K562 (cell line): Measurements from ENCODE around the gene MARCHF9. TPM values are rescaled to one million over a fixed set of nuclear protein-coding genes. Genes with fewer than 3 reads are reported as not detected.

Source experiments
- CREM ChIP-seq: IDR thresholded peaks from 2 replicates; pipeline ENCODE4 v1.6.1; 2014; ENCODE audit warnings: antibody characterized with exemption, low read depth
- CSDE1 ChIP-seq, 2 experiments: fragments of 450-650 bp; IDR thresholded peaks; 2 replicates each; pipeline ENCODE4 v1.6.1; 2016; ENCODE audit warnings: mild to moderate bottlenecking in 1 of 2
- E2F8 ChIP-seq: fragments of 450-650 bp; IDR thresholded peaks from 2 replicates; pipeline ENCODE4 v1.7.1; 2018; ENCODE audit warnings: mild to moderate bottlenecking, low read depth; ENCODE audit not compliant: partially characterized antibody
- ELF1 ChIP-seq: fragments of 200-800 bp; sonication (Bioruptor generic); IDR thresholded peaks from 2 replicates; pipeline ENCODE4 v1.6.1; 2016; ENCODE audit warnings: missing genetic modification characterization, missing compliant biosample characterization
- ELF2 ChIP-seq: fragments of 250-450 bp; sonication (Bioruptor Pico); IDR thresholded peaks from 2 replicates; pipeline ENCODE4 v1.5.0; 2021; ENCODE audit warnings: mild to moderate bottlenecking
- FOXM1 ChIP-seq, 2 experiments: fragments of 450-650 bp in 1 of 2; sonication (generic) in 1 of 2; formaldehyde crosslinking in 1 of 2; IDR thresholded peaks; 2 replicates each; pipeline versions ENCODE4 v1.6.1 to v1.9.0; 2017 to 2022; ENCODE audit warnings: low read depth in 2 of 2, mild to moderate bottlenecking in 2 of 2, missing genetic modification reagents in 1 of 2, moderate library complexity in 1 of 2
- GABPA ChIP-seq: fragments of 200-800 bp; sonication (Bioruptor generic); conservative IDR thresholded peaks from 2 replicates; pipeline ENCODE4 v1.6.1; 2016; ENCODE audit warnings: low read depth, missing genetic modification characterization, missing compliant biosample characterization
- KLF10 ChIP-seq: fragments of 250-450 bp; sonication (Bioruptor Pico); IDR thresholded peaks from 2 replicates; pipeline ENCODE4 v1.6.1; 2021; ENCODE audit warnings: matching md5 sums
- MAZ ChIP-seq, 2 experiments: fragments of 450-650 bp in 1 of 2; sonication (generic) in 1 of 2; formaldehyde crosslinking; IDR thresholded peaks in 1 of 2; conservative IDR thresholded peaks in 1 of 2; 2 replicates each; pipeline versions ENCODE4 v1.4.0 to v1.5.0; 2020; ENCODE audit warnings: mild to moderate bottlenecking in 1 of 2, missing genetic modification reagents in 1 of 2
- MEF2A ChIP-seq: IDR thresholded peaks from 2 replicates; pipeline ENCODE4 v1.6.1; 2011; ENCODE audit warnings: low read depth, mild to moderate bottlenecking, low read length, moderate library complexity; ENCODE audit not compliant: control insufficient read depth
- MEIS2 ChIP-seq: fragments of 450-650 bp; IDR thresholded peaks from 2 replicates; pipeline ENCODE4 v1.6.1; 2014; ENCODE audit warnings: mild to moderate bottlenecking; ENCODE audit not compliant: partially characterized antibody
- MYNN ChIP-seq, 2 experiments: sonication (generic); formaldehyde crosslinking in 1 of 2; IDR thresholded peaks; 2 replicates each; pipeline versions ENCODE4 v1.5.0 to v1.6.1; 2016 to 2020; ENCODE audit warnings: antibody characterized with exemption in 1 of 2, missing genetic modification reagents in 1 of 2
- NBN ChIP-seq: fragments of 450-650 bp; IDR thresholded peaks from 2 replicates; pipeline ENCODE4 v1.6.1; 2016; ENCODE audit warnings: low read depth, mild to moderate bottlenecking
- NFRKB ChIP-seq: fragments of 450-650 bp; IDR thresholded peaks from 2 replicates; pipeline ENCODE4 v1.6.1; 2016; ENCODE audit warnings: low read depth
- PHB ChIP-seq: fragments of 250-450 bp; sonication (Bioruptor Pico); IDR thresholded peaks from 2 replicates; pipeline ENCODE4 v1.5.0; 2021
- PHF8 ChIP-seq: fragments of 200-600 bp; sonication (generic); IDR thresholded peaks from 2 replicates; pipeline ENCODE4 v1.6.1; 2012; ENCODE audit warnings: mixed run types, mild to moderate bottlenecking, inconsistent platforms, low read length, moderate library complexity, borderline replicate concordance
- POLR2A ChIP-seq: fragments of 450-650 bp; conservative IDR thresholded peaks from 2 replicates; pipeline ENCODE4 v1.6.1; 2016
- RFX7 ChIP-seq: fragments of 250-450 bp; sonication (Bioruptor Pico); IDR thresholded peaks from 2 replicates; pipeline ENCODE4 v1.5.1; 2021; ENCODE audit warnings: mild to moderate bottlenecking
- SAFB ChIP-seq: fragments of 200-400 bp; formaldehyde crosslinking; IDR thresholded peaks from 2 replicates; pipeline ENCODE4 v1.6.1; 2017; ENCODE audit warnings: low read depth, low read length, borderline replicate concordance
- SIN3A ChIP-seq, 2 experiments: fragments of 150-350 bp in 1 of 2; IDR thresholded peaks; 2 replicates each; pipeline ENCODE4 v1.6.1; 2011 to 2016; ENCODE audit warnings: borderline replicate concordance in 2 of 2, low read depth in 2 of 2, low read length in 2 of 2, mild to moderate bottlenecking in 2 of 2, moderate library complexity in 2 of 2; ENCODE audit not compliant: control insufficient read depth in 1 of 2
- SMARCA4 ChIP-seq: fragments of 450-650 bp; IDR thresholded peaks from 2 replicates; pipeline ENCODE4 v1.6.1; 2016
- SP1 ChIP-seq: sonication (generic); formaldehyde crosslinking; IDR thresholded peaks from 2 replicates; pipeline ENCODE4 v1.8.1; 2022; ENCODE audit warnings: mild to moderate bottlenecking, missing genetic modification reagents
- SUPT5H ChIP-seq: fragments of 450-650 bp; IDR thresholded peaks from 2 replicates; pipeline ENCODE4 v1.6.1; 2016
- TBP ChIP-seq: optimal IDR thresholded peaks from 2 replicates; pipeline ENCODE3; 2011; ENCODE audit warnings: low read depth, low read length, improper control_type of control experiment
- TCF3 ChIP-seq: sonication (generic); formaldehyde crosslinking; IDR thresholded peaks from 2 replicates; pipeline ENCODE4 v1.4.0; 2020; ENCODE audit warnings: mild to moderate bottlenecking, missing genetic modification reagents
- TEAD1 ChIP-seq, 2 experiments: fragments of 450-650 bp in 1 of 2; sonication (generic) in 1 of 2; formaldehyde crosslinking; IDR thresholded peaks; 2 replicates each; pipeline versions ENCODE4 v1.4.0 to v1.8.0; 2020 to 2022; ENCODE audit warnings: mild to moderate bottlenecking in 2 of 2, missing genetic modification reagents in 1 of 2
- ZNF707 ChIP-seq: fragments of 250-450 bp; sonication (Bioruptor Pico); conservative IDR thresholded peaks from 2 replicates; pipeline ENCODE4 v1.8.0; 2022; ENCODE audit warnings: inconsistent platforms, mild to moderate bottlenecking, moderate library complexity
- polyA plus RNA-seq, 8 experiments: library from polyadenylated mRNA; depleted of rRNA in 4 of 8; stranded (reverse) in 5 of 8; unstranded in 3 of 8; fragments of >200 nt; fragmentation: Nextera tagmentation in 2 of 8; fragmentation: Illumina TruSeq in 1 of 8; extraction: Ambion mirVana in 2 of 8; extraction: Trizol in 1 of 8; gene quantifications; 2 replicates each; pipeline versions ENCODE4 v1.2.1 to v1.2.3, GENCODE V29; 2011 to 2014; ENCODE audit warnings: inconsistent platforms in 1 of 8, missing spikeins in 1 of 8
- total RNA-seq, 7 experiments: library from RNA; depleted of rRNA in 6 of 7; stranded (reverse); fragments of >200 nt in 6 of 7; fragmentation: Illumina TruSeq in 2 of 7; extraction: Trizol in 2 of 7; gene quantifications; 2 replicates each; pipeline versions ENCODE4 v1.2.1 to v1.2.3, GENCODE V29; 2011 to 2021; ENCODE audit warnings: low replicate concordance in 1 of 7

Gene MARCHF9
- total and polyA plus RNA-seq, 9 of the 15 experiments (the other 6 are each of a cell fraction or from before 2014, with no cell fraction given), result 0.80 to 12.4 (median 6.2) TPM

GRCh38 chr12:57744777-57745484 is 10.0 kb upstream of the MARCHF9 start, which contains the start of gene TSPAN31 (continued):
- 0 out of 2 replicates have a peak, but pooled peaks have one; percentile 13 for TF ChIP-seq PHB (CRISPR knock-in tag)
- TF ChIP-seq POLR2A, result peak; percentile 85
- peak; percentile 39 for TF ChIP-seq E2F8
- TF ChIP-seq SP1 (CRISPR knock-in tag), result peak; percentile 78
- peak; percentile 16; the same call in 1 of the 2 replicates for TF ChIP-seq MYNN (IDR thresholded peaks at IDR 0.05)
- TF ChIP-seq MYNN (CRISPR knock-in tag; IDR thresholded peaks at IDR 0.05), result no peak
- no peak for TF ChIP-seq TEAD1 (CRISPR knock-in tag; IDR thresholded peaks at IDR 0.05)
- TF ChIP-seq TBP, result peak; percentile 68
- peak; percentile 79 for TF ChIP-seq ELF1
- peak; percentile 79 for TF ChIP-seq MEIS2
- peak; percentile 92 for TF ChIP-seq CREM
- TF ChIP-seq CSDE1 (IDR thresholded peaks at IDR 0.05), result 0 out of 4 replicates have a peak, but pooled peaks of 1 of the 2 experiments have one; percentile 27
- TF ChIP-seq NFRKB, result peak; percentile 64; the same call in 1 of the 2 replicates
- TF ChIP-seq MEF2A, result no peak
- peak; percentile 45; the same call in 1 of the 2 replicates for TF ChIP-seq FOXM1 (IDR thresholded peaks at IDR 0.05; ENCODE audit: low read depth)
- no peak for TF ChIP-seq FOXM1 (CRISPR knock-in tag; IDR thresholded peaks at IDR 0.05; ENCODE audit: low read depth)
- TF ChIP-seq SUPT5H, result peak; percentile 80
- TF ChIP-seq NBN, result 0 out of 2 replicates have a peak, but pooled peaks have one; percentile 47
- TF ChIP-seq SAFB, result no peak
- TF ChIP-seq RFX7 (CRISPR knock-in tag), result 0 out of 2 replicates have a peak, but pooled peaks have one; percentile 3
- TF ChIP-seq ELF2 (CRISPR knock-in tag), result 0 out of 2 replicates have a peak, but pooled peaks have one; percentile 22
- TF ChIP-seq GABPA (tag), result peak; percentile 91
- no peak for TF ChIP-seq ZNF707
- TF ChIP-seq KLF10 (CRISPR knock-in tag), result peak; percentile 33; the same call in 1 of the 2 replicates
- peak in 1 of 2 experiments; percentile 75; a peak in 1 of 4 replicates for TF ChIP-seq MAZ (CRISPR knock-in tag; conservative IDR thresholded peaks at IDR 0.05 in 1 of 2, IDR thresholded peaks at IDR 0.05 in 1 of 2)
- TF ChIP-seq SMARCA4, result no peak
- peak; percentile 20; the same call in 1 of the 2 replicates for TF ChIP-seq TCF3
- TF ChIP-seq PHF8, result peak; percentile 65; the same call in 1 of the 2 replicates
- peak in 1 of 2 experiments; percentile 16; a peak in 2 of 4 replicates for TF ChIP-seq SIN3A (IDR thresholded peaks at IDR 0.05; ENCODE audit: borderline replicate concordance in 2 of 2, control insufficient read depth in 1 of 2, low read depth in 2 of 2, low read length in 2 of 2)
